Suprapubic skin (tissue), 3 donors: Measurements from ENCODE around the gene RUSC2.

ENCODE experiments used
- POLR2A ChIP-seq, 2 donors: fragments of 450-650 bp; IDR thresholded peaks; one replicate each; pipeline ENCODE4 v1.6.1; 2017; ENCODE audit warnings: antibody characterized with exemption in 2 of 2, mild to moderate bottlenecking in 2 of 2, moderate library complexity in 2 of 2
- TF ChIP-seq, protein P1 (sequence below), 2 donors: fragments of 200-600 bp in 1 of 2; fragments of 450-650 bp in 1 of 2; sonication (generic) in 1 of 2; IDR thresholded peaks; one replicate each; pipeline ENCODE4 v1.5.1; 2016 to 2019; ENCODE audit warnings: antibody characterized with exemption in 2 of 2, mild to moderate bottlenecking in 1 of 2, moderate library complexity in 1 of 2

DNA sequence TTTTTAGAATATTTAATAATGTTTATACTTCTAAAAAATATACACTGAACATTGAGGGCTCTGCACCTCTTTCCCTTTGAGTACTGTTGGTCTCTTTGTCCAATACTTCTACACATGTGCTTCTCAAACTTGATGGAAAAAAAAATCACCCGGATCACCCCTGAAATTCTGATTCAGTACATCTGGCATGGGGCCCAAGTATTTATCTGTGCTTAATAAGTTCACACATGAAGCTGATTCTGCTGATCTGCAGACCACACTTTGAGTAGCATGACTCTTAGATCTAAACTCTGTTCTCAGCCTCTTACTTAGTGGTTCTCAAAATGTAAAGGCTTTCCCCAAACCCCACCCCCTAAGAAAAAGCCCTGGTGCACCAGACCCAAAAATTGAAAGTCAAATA, 12.0 kb downstream of the RUSC2 start:
- TF ChIP-seq POLR2A (IDR thresholded peaks at IDR 0.05), result no peak
- TF ChIP-seq, protein P1, sequence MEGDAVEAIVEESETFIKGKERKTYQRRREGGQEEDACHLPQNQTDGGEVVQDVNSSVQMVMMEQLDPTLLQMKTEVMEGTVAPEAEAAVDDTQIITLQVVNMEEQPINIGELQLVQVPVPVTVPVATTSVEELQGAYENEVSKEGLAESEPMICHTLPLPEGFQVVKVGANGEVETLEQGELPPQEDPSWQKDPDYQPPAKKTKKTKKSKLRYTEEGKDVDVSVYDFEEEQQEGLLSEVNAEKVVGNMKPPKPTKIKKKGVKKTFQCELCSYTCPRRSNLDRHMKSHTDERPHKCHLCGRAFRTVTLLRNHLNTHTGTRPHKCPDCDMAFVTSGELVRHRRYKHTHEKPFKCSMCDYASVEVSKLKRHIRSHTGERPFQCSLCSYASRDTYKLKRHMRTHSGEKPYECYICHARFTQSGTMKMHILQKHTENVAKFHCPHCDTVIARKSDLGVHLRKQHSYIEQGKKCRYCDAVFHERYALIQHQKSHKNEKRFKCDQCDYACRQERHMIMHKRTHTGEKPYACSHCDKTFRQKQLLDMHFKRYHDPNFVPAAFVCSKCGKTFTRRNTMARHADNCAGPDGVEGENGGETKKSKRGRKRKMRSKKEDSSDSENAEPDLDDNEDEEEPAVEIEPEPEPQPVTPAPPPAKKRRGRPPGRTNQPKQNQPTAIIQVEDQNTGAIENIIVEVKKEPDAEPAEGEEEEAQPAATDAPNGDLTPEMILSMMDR (IDR thresholded peaks at IDR 0.05), result no peak
